ENCODE measurements around the gene TRDMT1. TPM values are rescaled to one million over a fixed set of nuclear protein-coding genes. Genes with fewer than 3 reads are reported as not detected.

The TRDMT1 gene
- total and polyA plus RNA-seq, 3 experiments from 2014 or later: 7.3 to 9.8 (median 8.3) TPM

- Mint-ChIP-seq H3K27ac (no peak overlapping the region), H3K36me3 (peaks cover 5 to 19% (median 7%) of the 10 kb centered on the region in 3 donors), H3K4me3 (no peak overlapping the region), H3K9me3 (no peaks in the 10 kb centered on the region), H3K4me1 (peaks cover 0 to 1% (median 0%) of the 10 kb centered on the region in 3 donors), H3K27me3 (no peaks in the 10 kb centered on the region)
- no peaks in the 10 kb centered on the region for H3K36me3 ChIP-seq (ENCODE audit: insufficient read depth, low read length)
- H3K27ac ChIP-seq (ENCODE audit: low read depth, low read length): no peak overlapping the region
- H3K4me3 ChIP-seq (ENCODE audit: low read length): no peak overlapping the region
- CTCF ChIA-PET: no interaction called here
- H3K4me1 ChIP-seq (ENCODE audit: insufficient read depth, low read length): no peaks in the 10 kb centered on the region
- no peaks in the 10 kb centered on the region for H3K27me3 ChIP-seq (ENCODE audit: insufficient read depth, low read length, poor library complexity, severe bottlenecking)
- no peaks in the 10 kb centered on the region for H3K9me3 ChIP-seq (ENCODE audit: low read length)
- POLR2A ChIA-PET: no interaction called here
- no peak for DNase-seq
Measured at GRCh38 chr10:17169803-17170202, 31.7 kb downstream of the TRDMT1 start.

DNA sequence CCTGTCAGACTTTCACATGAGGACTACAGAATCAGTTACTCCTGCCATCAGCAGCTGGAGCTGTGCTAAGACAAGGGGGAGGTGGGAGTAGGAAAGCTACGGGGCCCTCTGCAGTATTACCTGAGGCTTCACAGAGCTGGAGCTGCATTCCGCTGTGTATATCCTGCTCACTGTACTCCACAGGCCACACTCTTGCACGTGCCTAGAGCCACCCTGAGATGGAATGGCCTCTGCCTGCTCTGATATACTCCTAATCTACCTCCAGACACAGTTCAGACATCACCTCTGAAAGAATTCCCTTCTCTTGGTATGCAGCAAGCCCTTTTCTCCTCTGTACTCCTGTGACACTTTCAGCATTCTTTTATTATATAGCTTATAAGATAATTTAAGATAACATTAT lies 34.8 kb downstream of the TRDMT1 start:
- no peak for DNase-seq
- ChIA-PET CTCF (interaction anchor here (1.2 kb wide), 1 partner anchor 12 kb away, joined by 3 read pairs; no protein-coding TSS in a partner anchor), POLR2A (no interaction called here)
- no peak overlapping the region for H3K27ac ChIP-seq (ENCODE audit: low read depth, low read length)
- H3K4me3 ChIP-seq (ENCODE audit: low read length): no peak overlapping the region
- no peaks in the 10 kb centered on the region for H3K27me3 Mint-ChIP-seq
- H3K36me3 ChIP-seq (ENCODE audit: insufficient read depth, low read length): no peaks in the 10 kb centered on the region
- H3K4me3 Mint-ChIP-seq: no peak overlapping the region
- peaks cover 0 to 1% (median 0%) of the 10 kb centered on the region in 3 donors for H3K4me1 Mint-ChIP-seq
- H3K9me3 ChIP-seq (ENCODE audit: low read length): no peaks in the 10 kb centered on the region
- H3K4me1 ChIP-seq (ENCODE audit: insufficient read depth, low read length): no peaks in the 10 kb centered on the region
- H3K9me3 Mint-ChIP-seq: no peaks in the 10 kb centered on the region
- H3K27me3 ChIP-seq (ENCODE audit: insufficient read depth, low read length, poor library complexity, severe bottlenecking): no peaks in the 10 kb centered on the region
- peak overlapping the region in 2 of 8 donors; percentile 66 to 86 for H3K27ac Mint-ChIP-seq
- peaks cover 6 to 16% (median 9%) of the 10 kb centered on the region in 3 donors for H3K36me3 Mint-ChIP-seq

DNA sequence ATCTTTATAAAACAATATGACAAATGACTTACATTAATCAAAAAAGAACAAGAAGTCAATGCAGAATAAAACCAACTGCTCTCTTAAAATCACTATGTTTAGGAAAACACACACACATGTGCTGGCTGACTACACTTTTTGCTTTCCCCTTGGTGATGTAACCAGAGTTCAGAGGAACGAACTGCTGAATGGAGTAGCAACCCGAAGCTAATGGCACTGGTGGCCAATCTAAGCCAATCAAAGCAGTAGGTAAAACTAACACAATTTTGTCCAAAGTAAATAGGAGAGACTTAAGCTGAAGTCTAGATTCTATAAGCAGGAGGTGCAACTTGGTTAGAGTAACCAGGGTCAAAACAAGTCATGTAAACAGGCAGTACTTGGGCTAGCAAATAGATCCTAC lies 38.6 kb downstream of the TRDMT1 start:
- H3K4me1 Mint-ChIP-seq: no peaks in the 10 kb centered on the region
- H3K27ac Mint-ChIP-seq: no peak overlapping the region
- no peaks in the 10 kb centered on the region for H3K9me3 Mint-ChIP-seq
- peaks cover 4 to 10% (median 9%) of the 10 kb centered on the region in 3 donors for H3K36me3 Mint-ChIP-seq
- DNase-seq: no peak
- Histone ChIP-seq H3K4me1 (ENCODE audit: insufficient read depth, low read length) (no peaks in the 10 kb centered on the region), H3K27me3 (ENCODE audit: insufficient read depth, low read length, poor library complexity, severe bottlenecking) (no peaks in the 10 kb centered on the region), H3K27ac (ENCODE audit: low read depth, low read length) (no peak overlapping the region), H3K4me3 (ENCODE audit: low read length) (no peak overlapping the region), H3K36me3 (ENCODE audit: insufficient read depth, low read length) (no peaks in the 10 kb centered on the region), H3K9me3 (ENCODE audit: low read length) (no peaks in the 10 kb centered on the region)
- POLR2A ChIA-PET: no interaction called here
- CTCF ChIA-PET: no interaction called here
- H3K27me3 Mint-ChIP-seq: no peaks in the 10 kb centered on the region
- H3K4me3 Mint-ChIP-seq: no peak overlapping the region

DNA sequence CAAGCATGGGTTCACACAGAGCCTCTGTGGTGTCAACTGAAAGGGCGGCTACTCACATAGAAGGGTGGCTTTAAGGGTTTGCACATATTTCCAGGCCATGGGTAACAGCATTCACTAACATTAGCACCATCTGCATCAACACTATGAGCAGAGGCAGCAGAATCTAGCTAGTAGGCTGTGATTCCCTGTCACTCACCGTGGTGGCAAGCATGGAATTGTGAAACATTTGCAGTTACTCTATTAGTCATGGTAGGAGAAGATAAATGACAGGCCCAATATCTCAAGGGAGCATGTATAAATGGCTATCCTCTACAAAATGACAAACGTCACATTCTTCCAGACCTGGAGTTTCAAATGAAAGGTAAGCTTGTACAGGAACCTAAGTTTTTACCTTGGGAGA lies 39.7 kb downstream of the TRDMT1 start:
- Histone ChIP-seq H3K4me1 (ENCODE audit: insufficient read depth, low read length) (no peaks in the 10 kb centered on the region), H3K9me3 (ENCODE audit: low read length) (no peaks in the 10 kb centered on the region), H3K36me3 (ENCODE audit: insufficient read depth, low read length) (no peaks in the 10 kb centered on the region), H3K27ac (ENCODE audit: low read depth, low read length) (no peak overlapping the region), H3K27me3 (ENCODE audit: insufficient read depth, low read length, poor library complexity, severe bottlenecking) (no peaks in the 10 kb centered on the region), H3K4me3 (ENCODE audit: low read length) (no peak overlapping the region)
- H3K4me3 Mint-ChIP-seq: no peak overlapping the region
- H3K4me1 Mint-ChIP-seq: no peaks in the 10 kb centered on the region
- ChIA-PET POLR2A (no interaction called here), CTCF (no interaction called here)
- no peak for DNase-seq
- H3K27ac Mint-ChIP-seq: no peak overlapping the region
- H3K27me3 Mint-ChIP-seq: no peaks in the 10 kb centered on the region
- H3K36me3 Mint-ChIP-seq: peaks cover 8 to 12% (median 10%) of the 10 kb centered on the region in 3 donors
- no peaks in the 10 kb centered on the region for H3K9me3 Mint-ChIP-seq

- ChIA-PET CTCF (no interaction called here), POLR2A (interaction anchor here (1.0 kb wide), 1 partner anchor 73 kb away, joined by 3 read pairs; no protein-coding TSS in a partner anchor)
- Mint-ChIP-seq H3K4me1 (no peaks in the 10 kb centered on the region), H3K9me3 (no peaks in the 10 kb centered on the region), H3K4me3 (no peak overlapping the region), H3K27ac (no peak overlapping the region), H3K36me3 (peaks cover 4 to 32% (median 11%) of the 10 kb centered on the region in 3 donors), H3K27me3 (no peaks in the 10 kb centered on the region)
- Histone ChIP-seq H3K9me3 (ENCODE audit: low read length) (no peaks in the 10 kb centered on the region), H3K36me3 (ENCODE audit: insufficient read depth, low read length) (no peaks in the 10 kb centered on the region), H3K27ac (ENCODE audit: low read depth, low read length) (no peak overlapping the region), H3K4me3 (ENCODE audit: low read length) (no peak overlapping the region), H3K4me1 (ENCODE audit: insufficient read depth, low read length) (no peaks in the 10 kb centered on the region), H3K27me3 (ENCODE audit: insufficient read depth, low read length, poor library complexity, severe bottlenecking) (no peaks in the 10 kb centered on the region)
- no peak for DNase-seq
Measured at GRCh38 chr10:17157024-17157423, 44.4 kb downstream of the TRDMT1 start.

DNA sequence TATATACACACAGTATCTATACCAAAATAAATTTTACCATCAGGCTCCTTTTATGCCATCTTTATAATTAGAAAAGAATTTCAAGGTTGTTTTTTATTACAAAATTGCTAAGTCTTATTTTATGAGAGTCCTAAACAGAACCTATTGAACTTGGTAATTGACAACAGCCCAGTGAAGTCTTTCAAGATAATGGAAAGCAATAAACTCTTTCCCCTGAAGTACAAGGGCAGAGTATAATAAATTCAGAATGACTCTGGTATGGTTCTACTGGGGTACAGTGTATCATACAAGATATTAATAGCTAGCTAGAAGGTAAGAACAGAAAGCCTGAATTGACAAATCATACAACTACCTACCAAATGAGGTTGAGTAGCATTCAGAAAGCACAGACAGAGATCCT lies 45.6 kb downstream of the TRDMT1 start:
- Histone ChIP-seq H3K27ac (ENCODE audit: low read depth, low read length) (no peak overlapping the region), H3K4me3 (ENCODE audit: low read length) (no peak overlapping the region), H3K27me3 (ENCODE audit: insufficient read depth, low read length, poor library complexity, severe bottlenecking) (no peaks in the 10 kb centered on the region), H3K9me3 (ENCODE audit: low read length) (no peaks in the 10 kb centered on the region), H3K36me3 (ENCODE audit: insufficient read depth, low read length) (no peaks in the 10 kb centered on the region), H3K4me1 (ENCODE audit: insufficient read depth, low read length) (no peaks in the 10 kb centered on the region)
- POLR2A ChIA-PET: no interaction called here
- DNase-seq: no peak
- no peaks in the 10 kb centered on the region for H3K4me1 Mint-ChIP-seq
- no peak overlapping the region for H3K27ac Mint-ChIP-seq
- CTCF ChIA-PET: no interaction called here
- H3K27me3 Mint-ChIP-seq: no peaks in the 10 kb centered on the region
- no peak overlapping the region for H3K4me3 Mint-ChIP-seq
- peaks cover 2 to 32% (median 11%) of the 10 kb centered on the region in 3 donors for H3K36me3 Mint-ChIP-seq
- no peaks in the 10 kb centered on the region for H3K9me3 Mint-ChIP-seq

- POLR2A ChIA-PET: no interaction called here
- Histone ChIP-seq H3K4me3 (ENCODE audit: low read length) (no peak overlapping the region), H3K36me3 (ENCODE audit: insufficient read depth, low read length) (no peaks in the 10 kb centered on the region), H3K9me3 (ENCODE audit: low read length) (no peaks in the 10 kb centered on the region), H3K4me1 (ENCODE audit: insufficient read depth, low read length) (no peaks in the 10 kb centered on the region), H3K27ac (ENCODE audit: low read depth, low read length) (no peak overlapping the region), H3K27me3 (ENCODE audit: insufficient read depth, low read length, poor library complexity, severe bottlenecking) (no peaks in the 10 kb centered on the region)
- Mint-ChIP-seq H3K27me3 (no peaks in the 10 kb centered on the region), H3K36me3 (peaks cover 0 to 38% (median 14%) of the 10 kb centered on the region in 3 donors), H3K27ac (no peak overlapping the region), H3K4me3 (no peak overlapping the region), H3K9me3 (no peaks in the 10 kb centered on the region), H3K4me1 (no peaks in the 10 kb centered on the region)
- CTCF ChIA-PET: no interaction called here
- DNase-seq: no peak
Measured at GRCh38 chr10:17154116-17154515, 47.4 kb downstream of the TRDMT1 start.

DNA sequence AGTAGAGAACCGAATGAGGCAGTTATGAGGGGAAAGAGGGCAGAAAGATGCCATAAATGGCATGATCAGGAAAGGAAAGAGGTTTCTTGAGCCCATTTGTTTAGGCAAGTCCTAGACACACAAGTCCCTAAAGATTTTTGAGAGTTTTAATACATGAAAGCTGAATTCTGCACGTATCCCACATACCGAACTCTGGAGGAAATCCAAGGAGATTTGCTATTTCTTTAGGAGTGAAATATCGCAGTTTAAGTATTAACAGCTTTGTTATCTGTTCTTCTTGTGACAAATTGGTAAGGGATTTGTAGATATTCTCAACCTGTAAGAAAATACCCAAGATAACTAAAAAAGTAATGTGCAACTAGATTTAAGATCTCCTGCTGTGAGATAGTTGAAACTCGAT lies 48.2 kb downstream of the TRDMT1 start:
- CTCF ChIA-PET: interaction anchor here (1.2 kb wide), 1 partner anchor 77 kb away, joined by 3 read pairs; no protein-coding TSS in a partner anchor

GRCh38 chr10:17151716-17152115 lies 49.8 kb downstream of the TRDMT1 start:
- Histone ChIP-seq H3K27ac (ENCODE audit: low read depth, low read length) (no peak overlapping the region), H3K36me3 (ENCODE audit: insufficient read depth, low read length) (no peaks in the 10 kb centered on the region), H3K4me3 (ENCODE audit: low read length) (no peak overlapping the region), H3K27me3 (ENCODE audit: insufficient read depth, low read length, poor library complexity, severe bottlenecking) (no peaks in the 10 kb centered on the region), H3K9me3 (ENCODE audit: low read length) (no peaks in the 10 kb centered on the region), H3K4me1 (ENCODE audit: insufficient read depth, low read length) (no peaks in the 10 kb centered on the region)
- CTCF ChIA-PET: no interaction called here
- H3K9me3 Mint-ChIP-seq: no peaks in the 10 kb centered on the region
- no peak overlapping the region for H3K4me3 Mint-ChIP-seq
- no peaks in the 10 kb centered on the region for H3K4me1 Mint-ChIP-seq
- peak overlapping the region in 1 of 8 donors; percentile 32 for H3K27ac Mint-ChIP-seq
- POLR2A ChIA-PET: no interaction called here
- no peaks in the 10 kb centered on the region for H3K27me3 Mint-ChIP-seq
- H3K36me3 Mint-ChIP-seq: peaks cover 0 to 36% (median 16%) of the 10 kb centered on the region in 3 donors
- DNase-seq: no peak

More for the DNA sequence above, 48.2 kb downstream of the TRDMT1 start:
- no peaks in the 10 kb centered on the region for H3K4me1 ChIP-seq (ENCODE audit: insufficient read depth, low read length)
- no peaks in the 10 kb centered on the region for H3K9me3 Mint-ChIP-seq
- H3K4me3 ChIP-seq (ENCODE audit: low read length): no peak overlapping the region
- H3K4me3 Mint-ChIP-seq: no peak overlapping the region
- peak overlapping the region in 1 of 8 donors; percentile 67 for H3K27ac Mint-ChIP-seq
- H3K27me3 ChIP-seq (ENCODE audit: insufficient read depth, low read length, poor library complexity, severe bottlenecking): no peaks in the 10 kb centered on the region
- peaks cover 0 to 35% (median 14%) of the 10 kb centered on the region in 3 donors for H3K36me3 Mint-ChIP-seq
- no peak overlapping the region for H3K27ac ChIP-seq (ENCODE audit: low read depth, low read length)
- no peaks in the 10 kb centered on the region for H3K9me3 ChIP-seq (ENCODE audit: low read length)
- POLR2A ChIA-PET: no interaction called here
- H3K27me3 Mint-ChIP-seq: no peaks in the 10 kb centered on the region
- DNase-seq: no peak
- no peaks in the 10 kb centered on the region for H3K4me1 Mint-ChIP-seq
- H3K36me3 ChIP-seq (ENCODE audit: insufficient read depth, low read length): no peaks in the 10 kb centered on the region
